DND-41 (cell line): ENCODE measurements around the gene ZNF329.
A peak's percentile ranks its signal among the peaks of the same experiment; 100 is the strongest.

Experiments used
- ATAC-seq: fragments of 200-7000 bp; cut with Tn5 transposase; 3 replicates; pipeline ENCODE4 v1.9.1; 2021; ENCODE audit warnings: low read depth; ENCODE audit not compliant: insufficient read depth
- DNase-seq: peaks from one replicate; pipeline ENCODE4 v3.0.0-alpha.2; 2020
- H2AFZ ChIP-seq: 2 replicates; pipeline ENCODE4 v1.6.0; 2012; ENCODE audit warnings: low read depth, low read length
- H3K27ac ChIP-seq: 2 replicates; pipeline ENCODE4 v1.5.1; 2012; ENCODE audit warnings: low read length, inconsistent platforms
- H3K27me3 ChIP-seq: fragments of 200-600 bp; sonication (generic); 2 replicates; pipeline ENCODE4 v1.6.0; 2012; ENCODE audit warnings: low read length, mild to moderate bottlenecking, inconsistent platforms; ENCODE audit not compliant: insufficient read depth, poor library complexity
- H3K36me3 ChIP-seq: 2 replicates; pipeline ENCODE4 v1.5.1; 2012; ENCODE audit warnings: low read length, inconsistent platforms; ENCODE audit not compliant: insufficient read depth
- H3K4me1 ChIP-seq: 2 replicates; pipeline ENCODE4 v1.5.1; 2012; ENCODE audit warnings: mild to moderate bottlenecking, low read length; ENCODE audit not compliant: insufficient read depth
- H3K4me2 ChIP-seq: 2 replicates; pipeline ENCODE4 v1.6.0; 2012; ENCODE audit warnings: mild to moderate bottlenecking, moderate library complexity, low read length, inconsistent platforms; ENCODE audit not compliant: insufficient read depth
- H3K4me3 ChIP-seq, 2 experiments: fragments of 200-600 bp in 1 of 2; shearing (Covaris generic) in 1 of 2; 2 replicates each; pipeline ENCODE4 v1.5.1; 2012 to 2016; ENCODE audit warnings: inconsistent platforms in 2 of 2, low read length in 2 of 2, mild to moderate bottlenecking in 2 of 2, low read depth in 1 of 2, moderate library complexity in 1 of 2
- H3K79me2 ChIP-seq: 2 replicates; pipeline ENCODE4 v1.6.0; 2012; ENCODE audit warnings: low read length, inconsistent platforms; ENCODE audit not compliant: insufficient read depth
- H3K9ac ChIP-seq: 2 replicates; pipeline ENCODE4 v1.6.0; 2012; ENCODE audit warnings: low read depth, mild to moderate bottlenecking, inconsistent platforms, low read length, moderate library complexity
- H3K9me3 ChIP-seq: 2 replicates; pipeline ENCODE4 v1.5.1; 2012; ENCODE audit warnings: low read length, moderate library complexity, mild to moderate bottlenecking, inconsistent platforms; ENCODE audit not compliant: insufficient read depth, severe bottlenecking
- H4K20me1 ChIP-seq: 2 replicates; pipeline ENCODE4 v1.6.0; 2012; ENCODE audit warnings: low read length; ENCODE audit not compliant: insufficient read depth
- EZH2 ChIP-seq: IDR thresholded peaks from 3 replicates; pipeline ENCODE4 v1.6.1; 2012; ENCODE audit warnings: borderline replicate concordance, low read depth, mild to moderate bottlenecking, moderate library complexity, low read length, inconsistent platforms; ENCODE audit not compliant: severe bottlenecking
- TF ChIP-seq, protein P1 (sequence below): IDR thresholded peaks from 2 replicates; pipeline ENCODE4 v1.5.1; 2012; ENCODE audit warnings: borderline replicate concordance, low read length, moderate library complexity, mild to moderate bottlenecking; ENCODE audit not compliant: poor library complexity, severe bottlenecking; ENCODE audit errors: extremely low read depth

The ZNF329 gene

DNA sequence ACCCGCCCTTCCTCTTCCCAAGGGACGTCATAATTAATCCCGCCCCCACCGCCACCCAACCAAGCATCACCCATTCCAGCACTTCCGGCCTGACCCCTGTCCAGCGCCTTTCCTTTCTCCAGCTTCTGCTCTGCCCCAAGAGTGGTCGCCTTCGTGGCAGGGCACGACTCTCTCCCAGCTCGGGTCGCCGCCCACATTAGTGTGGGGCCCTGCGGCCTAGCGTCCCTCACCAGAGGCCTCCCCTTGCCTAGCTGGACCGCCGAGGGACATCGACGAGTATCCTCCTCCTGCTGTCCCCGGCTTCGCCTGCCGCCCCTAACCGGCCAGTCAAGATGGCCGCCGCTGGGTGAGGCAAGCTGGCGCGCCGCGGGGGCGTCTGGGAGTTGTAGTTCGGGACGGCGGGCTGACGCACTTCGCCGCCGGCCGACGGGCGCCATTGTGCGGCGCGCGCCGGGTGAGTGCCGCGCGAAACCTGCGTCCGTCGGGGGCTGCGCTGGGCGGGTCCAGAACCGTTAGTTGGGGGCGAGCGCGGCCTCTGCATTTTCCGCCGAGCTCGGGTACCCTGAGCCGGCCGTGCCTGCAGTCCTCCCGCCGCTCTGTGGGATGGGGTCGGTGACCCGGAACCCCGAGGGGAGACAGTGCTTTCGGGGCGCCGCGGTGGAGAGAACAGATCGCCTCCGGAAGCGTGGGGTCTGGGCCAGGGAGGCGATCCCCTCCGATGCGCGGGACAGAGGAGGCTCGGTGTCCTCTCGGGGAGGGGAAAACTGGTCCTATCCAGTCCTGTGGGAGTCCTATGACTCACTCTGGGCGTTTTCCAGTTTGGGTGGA, 32.6 kb upstream of the ZNF329 start, which contains the start of gene ZNF274:
ZNF274 (plus strand) TSS at position 73 of the 828 bp plus-strand sequence. CDS start 905 bp downstream, outside the sequence.
- H2AFZ ChIP-seq = peak within 1 kb of the TSS; percentile 84
- H3K4me3 ChIP-seq = peak within 1 kb of the TSS; percentile 25 to 69; a peak in 3 of 4 replicates
- H3K79me2 ChIP-seq = peaks cover 10% of the 10 kb centered on the region
- peaks cover 42% of the 10 kb centered on the region for H3K9me3 ChIP-seq
- H3K36me3 ChIP-seq = peaks cover 31% of the 10 kb centered on the region
- H3K27ac ChIP-seq = peak within 1 kb of the TSS; percentile 97
- no peaks in the 10 kb centered on the region for H3K27me3 ChIP-seq
- H4K20me1 ChIP-seq = no peaks in the 10 kb centered on the region
- DNase-seq (peak; percentile 86), ATAC-seq (peak; percentile 89)
- TF ChIP-seq, protein P1, sequence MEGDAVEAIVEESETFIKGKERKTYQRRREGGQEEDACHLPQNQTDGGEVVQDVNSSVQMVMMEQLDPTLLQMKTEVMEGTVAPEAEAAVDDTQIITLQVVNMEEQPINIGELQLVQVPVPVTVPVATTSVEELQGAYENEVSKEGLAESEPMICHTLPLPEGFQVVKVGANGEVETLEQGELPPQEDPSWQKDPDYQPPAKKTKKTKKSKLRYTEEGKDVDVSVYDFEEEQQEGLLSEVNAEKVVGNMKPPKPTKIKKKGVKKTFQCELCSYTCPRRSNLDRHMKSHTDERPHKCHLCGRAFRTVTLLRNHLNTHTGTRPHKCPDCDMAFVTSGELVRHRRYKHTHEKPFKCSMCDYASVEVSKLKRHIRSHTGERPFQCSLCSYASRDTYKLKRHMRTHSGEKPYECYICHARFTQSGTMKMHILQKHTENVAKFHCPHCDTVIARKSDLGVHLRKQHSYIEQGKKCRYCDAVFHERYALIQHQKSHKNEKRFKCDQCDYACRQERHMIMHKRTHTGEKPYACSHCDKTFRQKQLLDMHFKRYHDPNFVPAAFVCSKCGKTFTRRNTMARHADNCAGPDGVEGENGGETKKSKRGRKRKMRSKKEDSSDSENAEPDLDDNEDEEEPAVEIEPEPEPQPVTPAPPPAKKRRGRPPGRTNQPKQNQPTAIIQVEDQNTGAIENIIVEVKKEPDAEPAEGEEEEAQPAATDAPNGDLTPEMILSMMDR = no peak
- TF ChIP-seq EZH2 = no peak
- H3K4me2 ChIP-seq = peak within 1 kb of the TSS; percentile 67
- H3K4me1 ChIP-seq = peaks cover 17% of the 10 kb centered on the region
- H3K9ac ChIP-seq = peak within 1 kb of the TSS; percentile 79

DNA sequence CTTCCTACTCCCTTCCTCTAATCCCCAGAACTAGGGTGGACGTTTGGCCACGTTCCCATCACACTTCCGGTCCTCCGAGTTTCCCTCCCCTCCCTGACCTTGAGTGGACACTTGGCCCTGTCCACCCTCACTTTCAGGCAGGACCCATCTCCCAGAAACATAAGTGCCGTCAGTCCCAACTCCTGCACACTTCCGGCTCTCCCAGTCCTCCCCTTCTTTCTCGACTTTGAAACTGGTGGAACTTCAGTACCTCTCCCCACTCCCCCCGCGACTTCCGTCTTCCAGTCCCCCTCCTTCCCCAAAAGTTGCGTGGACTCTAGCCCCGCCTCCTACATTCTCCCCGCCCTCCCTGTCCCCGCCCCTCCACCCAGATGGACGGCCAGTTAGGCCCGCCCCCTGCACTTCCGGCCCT, 32.0 kb upstream of the ZNF329 start:
- TF ChIP-seq, protein P1 = no peak
- TF ChIP-seq EZH2 = no peak
- ATAC-seq (no peak), DNase-seq (peak; percentile 82)
- Histone ChIP-seq H3K9me3 (peaks cover 40% of the 10 kb centered on the region), H4K20me1 (no peaks in the 10 kb centered on the region), H2AFZ (peak overlapping the region; percentile 84), H3K36me3 (peaks cover 28% of the 10 kb centered on the region), H3K9ac (peak overlapping the region; percentile 79), H3K4me3 (peak overlapping the region in 1 of 2 experiments; percentile 69; a peak in 3 of 4 replicates), H3K4me1 (peaks cover 17% of the 10 kb centered on the region), H3K27ac (peak overlapping the region; percentile 97), H3K4me2 (peak overlapping the region; percentile 67), H3K27me3 (no peaks in the 10 kb centered on the region), H3K79me2 (peaks cover 10% of the 10 kb centered on the region)

DNA sequence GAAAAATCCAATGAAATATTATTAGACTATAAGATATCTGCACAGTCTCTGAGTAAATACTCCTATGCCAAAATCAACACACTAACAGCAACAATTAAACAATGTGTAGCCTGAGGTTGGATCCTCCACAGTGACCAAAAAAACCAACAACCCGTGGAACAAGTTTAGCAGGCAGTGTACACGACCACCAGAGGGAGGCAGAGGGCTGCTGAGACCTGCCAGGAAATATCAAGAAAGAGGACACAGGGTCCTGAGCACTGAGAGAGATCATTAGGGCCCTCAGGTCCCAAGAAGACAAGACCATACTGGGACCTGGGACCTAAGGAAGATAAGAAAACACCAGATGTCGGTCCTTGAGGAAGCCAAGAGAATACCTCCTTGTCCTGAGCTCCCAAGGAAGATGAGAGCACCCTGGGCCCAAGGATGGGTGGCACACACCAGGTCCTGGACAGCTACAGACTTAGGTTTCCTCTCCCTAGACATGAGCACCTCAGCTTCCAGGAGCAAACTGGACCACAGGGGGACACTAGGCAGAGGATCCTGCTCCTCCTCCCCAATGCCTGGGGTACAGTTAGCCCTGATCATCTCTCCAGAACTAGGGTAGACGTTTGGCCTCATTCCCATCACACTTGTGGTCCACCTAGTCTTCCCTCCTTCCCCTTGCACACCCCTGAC, 31.4 kb upstream of the ZNF329 start:
- H3K27ac ChIP-seq = peak overlapping the region; percentile 81

More for the DNA sequence above, 31.4 kb upstream of the ZNF329 start:
- H3K4me2 ChIP-seq = peak overlapping the region; percentile 67
- peak overlapping the region; percentile 84 for H2AFZ ChIP-seq
- H3K79me2 ChIP-seq = peaks cover 10% of the 10 kb centered on the region
- TF ChIP-seq, protein P1 = peak; percentile 92
- no peak for TF ChIP-seq EZH2
- peak overlapping the region; percentile 35; the same call in 1 of the 2 replicates for H3K9ac ChIP-seq
- H3K36me3 ChIP-seq = peaks cover 23% of the 10 kb centered on the region
- H3K27me3 ChIP-seq = no peaks in the 10 kb centered on the region
- H3K4me1 ChIP-seq = peaks cover 17% of the 10 kb centered on the region
- DNase-seq (peak; percentile 76), ATAC-seq (peak; percentile 62)
- H4K20me1 ChIP-seq = no peaks in the 10 kb centered on the region
- peaks cover 40% of the 10 kb centered on the region for H3K9me3 ChIP-seq
- H3K4me3 ChIP-seq = peak overlapping the region in 1 of 2 experiments; percentile 69; a peak in 3 of 4 replicates
